NCI-H345 (cell line): ENCODE results near the gene SEC31A.
A peak's percentile ranks its signal among the peaks of the same experiment; 100 is the strongest.
"Not testable (repeated sequence)": the region's sequence is repeated elsewhere in the genome, so short reads cannot be mapped to it uniquely, and the experiment has no call there.

Source experiments
- DNase-seq: peaks from one replicate; lab custom pipeline; 2025; lab: John Stamatoyannopoulos, UW

SEC31A gene

DNA sequence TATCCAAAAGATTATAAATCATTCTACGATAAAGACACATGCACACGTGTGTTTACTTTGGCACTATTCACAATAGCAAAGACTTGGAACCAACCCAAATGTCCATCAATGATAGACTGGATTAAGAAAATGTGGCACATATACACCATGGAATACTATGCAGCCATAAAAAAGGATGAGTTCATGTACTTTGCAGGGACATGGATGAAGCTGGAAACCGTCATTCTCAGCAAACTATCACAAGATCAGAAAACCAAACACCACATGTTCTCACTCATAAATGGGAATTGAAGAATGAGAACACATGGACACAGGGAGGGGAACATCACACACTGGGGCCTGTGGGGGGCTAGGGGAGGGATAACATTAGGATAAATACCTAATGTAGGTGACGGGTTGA is 57.9 kb downstream of the SEC31A start:
- DNase-seq, result not testable (repeated sequence)

DNA sequence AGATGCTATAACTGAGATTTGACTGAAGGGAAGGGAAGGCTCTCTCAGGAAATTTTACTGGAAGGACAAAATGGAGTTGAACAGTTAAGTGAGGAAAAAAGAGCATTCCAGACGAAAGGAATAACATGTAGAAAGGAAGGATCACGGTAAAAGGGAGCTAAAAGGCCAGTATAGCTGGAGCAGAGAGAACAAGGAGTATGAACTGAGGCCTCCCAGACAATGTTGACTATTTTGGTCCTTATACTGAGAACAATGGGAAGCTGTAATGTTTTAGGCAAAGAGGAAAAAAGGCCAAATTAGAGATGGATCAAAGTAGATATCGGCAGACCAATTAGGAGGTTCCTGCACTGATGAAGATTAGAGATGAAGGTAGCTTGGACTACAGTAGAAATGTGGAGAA is 65.5 kb downstream of the SEC31A start:
- DNase-seq, result no peak

DNA sequence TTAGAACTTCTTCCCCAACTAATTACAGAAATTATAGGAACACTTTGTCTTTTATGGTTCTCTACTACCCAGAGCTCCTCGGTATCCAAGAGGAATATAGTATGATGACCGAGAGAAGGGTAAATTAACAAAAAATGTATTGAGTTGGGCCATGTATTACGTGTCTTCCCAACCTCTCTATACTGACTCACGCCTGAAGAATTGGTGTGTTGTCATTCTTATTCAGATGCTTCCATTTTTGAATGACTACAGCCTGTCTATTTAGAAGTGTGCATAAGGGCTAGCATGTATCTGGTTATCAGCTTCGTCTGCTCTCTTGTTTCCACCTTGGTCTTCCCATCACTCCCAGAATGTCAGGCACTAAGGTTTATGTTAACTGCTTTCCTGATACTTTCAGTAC is 67.9 kb downstream of the SEC31A start:
- no peak for DNase-seq

DNA sequence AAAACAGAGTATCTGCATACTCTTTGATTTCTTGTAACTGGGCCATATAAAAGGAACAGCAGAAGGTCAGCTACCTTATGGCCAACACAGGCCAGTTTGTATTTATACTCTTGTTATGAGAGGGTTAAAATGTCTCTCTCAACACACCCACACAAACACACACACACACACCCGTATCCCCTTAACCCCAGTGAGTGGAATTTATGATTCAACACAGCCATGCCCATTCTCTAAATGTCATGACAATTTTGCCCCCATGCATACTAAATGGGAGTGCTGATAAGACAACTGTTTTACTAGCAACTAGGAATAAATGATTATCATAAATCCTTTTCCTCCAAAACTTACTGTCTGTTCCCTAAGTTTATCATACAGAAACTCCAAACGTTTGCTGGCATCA is 70.3 kb downstream of the SEC31A start:
- no peak for DNase-seq

DNA sequence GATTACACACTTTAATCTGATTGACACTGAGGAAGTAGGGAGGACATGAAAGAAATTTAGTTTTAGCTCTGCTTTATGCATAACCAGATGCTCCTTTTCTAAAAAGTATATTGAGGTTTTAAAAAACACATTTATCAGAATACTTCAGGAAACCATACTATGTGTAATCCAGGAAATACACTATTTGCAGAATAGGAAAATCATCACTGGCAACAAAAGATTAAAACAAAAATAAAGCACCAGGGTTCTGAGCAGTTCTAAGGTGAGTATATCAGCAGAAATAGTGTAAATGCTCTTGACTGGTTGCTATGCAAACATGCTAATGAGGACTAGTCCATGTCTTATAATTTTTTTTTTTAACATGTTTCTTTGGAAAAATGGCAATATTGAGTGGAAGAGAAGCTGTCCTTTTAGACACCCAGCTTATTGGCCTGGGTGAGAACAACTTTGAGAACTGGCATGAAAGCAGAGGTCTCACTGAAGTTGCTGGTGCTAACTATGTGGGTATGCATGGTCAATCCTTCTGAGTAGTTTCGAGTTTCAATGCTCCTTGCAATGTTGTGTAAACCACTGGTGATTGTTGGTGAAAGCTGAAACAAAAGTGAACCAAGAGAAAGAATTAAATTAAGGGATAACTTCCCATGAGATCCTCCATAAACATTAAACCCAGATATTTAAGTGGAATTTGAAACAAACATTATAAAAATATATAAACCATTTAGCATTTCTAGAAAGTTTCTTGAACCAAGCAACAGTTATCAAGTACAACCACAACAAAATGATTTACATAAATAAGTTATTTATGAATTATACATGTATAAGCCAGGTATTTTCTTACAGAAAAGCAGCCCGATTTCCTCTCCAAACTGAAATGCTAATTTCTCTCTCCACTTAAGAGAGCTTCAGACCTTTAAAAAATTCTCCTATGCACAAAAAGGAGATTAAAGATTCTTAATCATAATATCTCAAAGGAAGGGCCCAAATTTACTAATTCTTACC is 72.0 kb downstream of the SEC31A start:
- no peak for DNase-seq

DNA sequence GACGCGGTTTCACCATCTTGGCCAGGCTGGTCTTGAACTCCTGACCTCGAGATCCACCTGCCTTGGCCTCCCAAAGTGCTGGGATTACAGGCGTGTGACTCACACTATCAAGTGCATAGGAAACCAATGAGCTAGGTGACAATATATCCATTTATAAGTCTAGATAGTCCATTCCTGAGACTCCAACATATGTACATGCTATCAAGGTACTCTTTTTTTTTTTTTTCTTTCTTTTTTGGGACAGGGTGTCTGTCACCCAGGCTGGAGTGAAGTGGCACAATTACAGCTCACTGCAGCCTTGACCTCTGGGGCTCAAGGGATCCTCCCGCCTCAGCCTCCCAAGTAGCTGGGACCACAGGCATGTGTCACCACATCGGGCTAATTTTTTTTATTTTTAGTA is 74.1 kb downstream of the SEC31A start:
- DNase-seq, result not testable (repeated sequence)

DNA sequence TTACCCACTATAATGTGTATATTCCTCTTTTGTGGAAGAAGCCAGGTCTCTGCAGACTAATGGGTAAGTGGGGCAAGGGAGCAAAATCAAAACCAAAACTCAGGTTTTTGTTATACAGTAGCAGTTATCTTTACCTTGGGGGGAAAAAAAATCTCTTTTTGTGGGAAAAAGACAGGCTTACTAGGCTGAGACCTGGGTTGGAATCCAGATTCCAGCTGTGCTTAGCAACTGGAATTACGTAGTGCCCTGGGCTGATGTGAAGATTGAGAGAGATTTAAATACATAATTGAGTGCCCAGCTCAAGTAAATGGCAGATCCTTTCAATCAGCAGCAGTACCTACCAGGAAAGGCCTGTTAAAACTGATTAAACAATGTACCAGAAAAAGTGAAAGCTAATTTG is 76.9 kb downstream of the SEC31A start:
- no peak for DNase-seq

DNA sequence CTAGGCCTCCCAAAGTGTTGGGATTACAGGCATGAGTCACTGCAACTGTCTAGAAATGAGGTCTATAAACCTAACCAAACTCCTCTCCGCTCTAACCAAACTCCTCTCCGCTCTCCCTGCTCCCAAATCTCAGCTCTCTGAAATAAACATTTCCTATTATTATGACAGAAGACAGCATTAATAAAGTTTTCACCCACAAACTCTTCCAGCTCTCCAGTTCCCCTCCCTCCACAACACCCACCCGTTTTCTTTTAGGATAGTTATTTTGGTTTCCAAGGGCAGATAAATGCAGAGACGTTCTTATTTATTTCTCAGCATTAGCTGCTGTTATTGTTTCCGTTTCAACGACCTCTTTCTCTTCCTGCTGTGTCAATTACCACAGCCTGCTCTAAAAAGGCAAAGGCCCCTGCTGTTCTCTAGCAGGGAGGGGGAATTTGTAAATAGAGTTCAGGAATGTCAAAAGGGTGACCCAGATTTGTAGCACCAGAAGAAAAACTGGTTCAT is 79.1 kb downstream of the SEC31A start:
- peak; percentile 51 for DNase-seq

DNA sequence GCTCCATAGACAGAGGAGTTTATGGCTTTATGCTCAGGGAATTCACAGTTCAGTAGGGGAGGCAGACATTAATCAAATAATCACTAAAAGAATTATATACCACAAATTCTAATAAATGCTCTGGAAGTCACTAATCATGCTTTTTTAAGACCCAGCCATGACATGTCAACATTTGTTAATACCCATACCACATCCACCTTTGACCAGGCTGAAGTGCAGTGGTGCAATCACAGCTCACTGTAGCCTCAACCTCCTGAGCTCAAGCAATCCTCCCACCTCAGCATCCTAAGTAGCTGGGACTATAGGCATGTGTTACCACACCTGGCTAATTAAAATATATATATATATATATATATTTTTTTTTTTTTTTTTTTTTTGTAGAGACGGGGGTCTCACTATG is 79.6 kb downstream of the SEC31A start:
- DNase-seq, result no peak

DNA sequence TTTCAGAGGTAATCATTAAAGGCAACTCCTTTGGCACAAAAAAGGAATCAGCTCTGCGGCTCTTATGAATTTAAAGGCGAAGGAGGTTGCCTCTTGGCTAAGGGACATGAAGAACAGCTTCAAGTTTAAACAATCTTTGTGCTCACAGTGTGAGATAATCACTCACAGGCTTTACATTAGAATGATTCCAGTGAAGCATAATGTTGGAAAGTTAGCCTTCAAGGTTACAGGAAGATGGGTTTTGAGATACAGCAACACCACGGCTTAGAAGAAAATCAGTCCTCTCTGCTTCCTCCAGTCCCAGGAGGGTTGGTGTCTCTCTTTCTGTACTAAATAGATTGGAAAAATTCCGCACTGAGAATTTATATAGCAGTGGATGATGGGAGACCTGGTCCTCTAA is 80.8 kb downstream of the SEC31A start:
- DNase-seq, result no peak

DNA sequence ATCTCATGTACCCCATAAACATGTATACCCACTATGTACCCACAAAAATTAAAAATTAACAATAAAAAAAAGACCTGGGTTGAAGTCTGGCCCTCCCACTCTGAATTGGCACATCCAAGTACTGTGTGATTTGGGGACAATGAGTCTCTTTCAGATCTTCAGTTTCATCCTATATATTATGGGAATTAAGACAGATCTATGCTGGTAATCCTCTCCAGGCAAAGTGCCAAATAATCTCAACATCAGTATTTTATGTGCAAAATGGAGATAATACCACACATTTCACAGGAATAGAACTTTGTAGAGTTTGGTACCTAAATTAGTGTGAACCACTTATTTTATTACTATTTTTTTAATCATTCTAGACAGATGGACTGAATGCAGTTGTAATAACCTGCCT is 81.3 kb downstream of the SEC31A start:
- DNase-seq, result no peak

DNA sequence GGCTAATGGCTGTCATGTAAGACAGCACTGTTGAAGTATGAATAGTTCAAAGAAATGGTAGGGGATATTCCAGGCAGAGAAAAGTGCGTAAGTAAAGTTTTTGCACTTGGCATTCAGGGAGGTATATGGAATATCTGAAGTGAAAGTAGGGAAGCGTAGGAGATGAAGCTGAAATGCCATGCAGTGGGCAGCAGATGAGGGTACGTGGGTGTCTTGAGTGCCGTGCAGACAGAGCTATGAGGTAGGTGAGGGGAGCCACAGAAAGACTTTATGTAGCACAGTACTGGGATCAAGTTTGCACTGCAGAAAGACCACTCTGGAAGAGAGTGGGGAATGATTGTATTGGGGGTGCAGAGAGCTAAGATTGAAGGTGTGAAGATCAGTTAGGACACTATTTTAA is 87.2 kb downstream of the SEC31A start:
- no peak for DNase-seq

DNA sequence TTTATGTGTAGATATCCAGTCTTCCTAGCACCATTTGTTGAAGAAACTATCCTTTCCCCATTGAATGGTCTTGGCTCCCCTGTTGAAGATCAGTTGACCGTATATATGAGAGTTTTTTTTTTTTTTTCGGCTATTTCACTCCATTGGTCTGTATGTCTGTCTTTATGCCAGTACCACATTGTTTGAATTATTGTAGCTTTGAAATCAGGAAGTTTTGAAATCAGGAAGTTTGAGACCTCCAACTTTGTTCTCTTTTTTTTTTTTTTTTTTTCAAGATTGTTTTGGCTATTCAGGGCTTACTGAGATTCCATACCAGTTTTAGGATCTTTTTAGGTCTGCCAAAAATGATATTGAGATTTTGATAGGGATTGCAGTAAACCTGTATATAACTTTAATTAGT is 88.0 kb downstream of the SEC31A start:
- DNase-seq, result no peak

DNA sequence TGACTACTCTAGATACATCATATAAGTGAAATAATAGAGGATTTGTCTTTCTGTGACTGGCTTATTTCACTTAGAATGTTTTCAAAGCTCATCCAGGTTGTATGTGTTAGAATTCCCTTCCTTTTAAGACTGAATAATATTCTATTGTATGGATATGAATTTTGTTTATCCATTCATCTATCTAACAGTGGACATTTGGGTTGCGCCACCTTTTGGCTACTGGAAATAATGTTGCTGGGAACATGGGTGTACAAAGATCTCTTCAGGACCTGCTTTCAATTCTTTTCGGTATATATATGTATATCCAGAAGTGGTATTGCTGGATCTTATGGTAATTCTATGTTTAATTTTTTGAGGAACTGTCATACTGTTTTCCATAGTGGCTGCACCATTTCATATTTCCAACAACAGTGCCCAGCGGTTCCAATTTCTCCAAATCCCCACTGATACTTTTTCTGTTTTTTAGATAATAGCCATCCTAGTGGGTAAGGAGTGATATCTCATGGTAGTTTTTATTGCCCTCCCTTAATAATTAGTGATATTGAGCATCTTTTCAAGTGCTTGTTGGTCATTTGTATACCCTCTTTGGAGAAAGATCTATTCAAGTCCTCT is 88.9 kb downstream of the SEC31A start:
- DNase-seq, result peak; percentile 19

DNA sequence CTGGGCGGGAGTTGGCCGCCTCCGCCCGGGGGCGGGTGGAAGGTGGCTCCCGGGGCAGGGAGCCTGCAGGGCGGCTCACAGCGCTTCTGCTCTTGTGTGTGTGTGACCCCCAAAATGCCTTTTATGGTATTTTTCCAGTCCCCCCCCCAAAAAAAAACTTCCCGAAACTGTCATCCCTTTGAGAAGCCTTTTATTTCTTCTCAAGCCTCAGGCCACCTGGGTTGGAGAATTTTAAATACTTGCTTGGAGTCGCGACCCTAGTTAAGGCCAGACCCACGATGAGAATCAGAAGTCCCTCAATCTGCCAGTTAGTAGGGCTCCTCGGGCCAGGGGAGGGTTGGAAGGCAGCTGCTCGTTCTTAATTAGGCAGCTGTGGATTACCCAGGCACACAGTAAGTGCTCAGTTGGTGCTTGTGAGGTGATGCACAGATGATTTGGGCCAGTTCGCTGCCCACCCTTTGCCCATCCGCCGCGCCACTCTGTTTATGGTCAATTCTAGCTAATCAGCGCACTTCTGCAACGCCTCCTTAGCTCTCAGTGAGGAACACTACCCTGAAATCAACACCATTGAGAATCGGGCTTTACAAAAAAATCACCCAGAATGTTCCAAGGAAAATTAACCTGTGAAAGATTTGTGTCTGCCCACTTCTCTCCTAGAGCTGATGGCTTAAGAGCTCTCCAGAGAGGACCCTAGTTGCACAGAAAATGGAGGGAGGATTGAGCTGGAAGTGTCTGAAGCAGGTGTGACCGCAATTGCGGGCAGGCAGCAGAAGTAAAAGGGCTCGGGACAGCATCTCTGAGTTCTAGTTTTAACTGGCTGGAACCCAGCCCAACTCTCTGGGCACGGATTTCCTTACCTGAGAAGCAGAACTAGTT is 91.7 kb downstream of the SEC31A start:
- no peak for DNase-seq

DNA sequence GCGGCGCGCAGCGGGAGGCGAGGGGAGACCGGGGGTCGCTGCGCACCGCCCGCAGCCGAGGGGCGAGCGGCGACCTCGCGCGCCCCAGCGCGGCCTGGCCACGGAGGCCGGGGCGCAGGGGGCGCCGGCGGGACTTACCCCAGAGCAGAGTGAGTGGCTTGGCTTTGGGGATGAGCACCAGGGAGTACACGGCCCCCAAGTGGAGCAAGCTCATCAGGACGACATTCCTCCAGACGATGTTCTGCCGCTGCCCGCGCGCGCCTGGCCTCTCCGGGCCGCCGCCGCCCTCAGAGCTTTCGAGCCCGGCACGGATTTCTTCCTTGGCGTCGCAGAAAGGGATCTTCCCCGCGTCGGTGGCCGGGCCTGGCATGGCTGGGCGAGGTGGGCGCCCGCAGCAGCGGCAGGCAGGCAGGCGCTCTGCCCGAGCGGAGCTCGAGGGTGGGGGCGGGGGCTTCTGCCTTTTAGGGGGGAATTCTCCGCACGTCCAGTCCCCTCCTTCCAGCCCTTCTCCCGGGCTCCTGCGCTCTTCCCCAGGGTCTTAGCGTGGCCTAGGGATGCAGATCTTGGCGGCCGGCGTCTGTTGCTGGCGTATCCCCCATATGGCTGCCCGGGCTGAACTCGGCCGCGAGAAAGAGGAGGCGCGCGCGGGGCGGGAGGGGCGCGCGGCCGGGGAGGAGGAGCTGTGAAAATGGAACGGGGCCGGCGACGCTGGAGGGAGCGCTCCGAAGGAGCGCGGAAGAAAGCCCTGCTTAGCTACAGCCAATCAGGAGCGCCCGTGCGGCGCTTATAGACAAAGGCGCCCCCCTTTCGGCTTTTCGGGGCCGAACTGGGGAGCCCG is 92.6 kb downstream of the SEC31A start, which contains the start of gene SCD5:
Gene SCD5, minus strand, starts transcription at position 629 of the 838 bp plus-strand sequence. Its CDS starts 259 bp downstream, at position 370.
- DNase-seq, result peak; percentile 21

DNA sequence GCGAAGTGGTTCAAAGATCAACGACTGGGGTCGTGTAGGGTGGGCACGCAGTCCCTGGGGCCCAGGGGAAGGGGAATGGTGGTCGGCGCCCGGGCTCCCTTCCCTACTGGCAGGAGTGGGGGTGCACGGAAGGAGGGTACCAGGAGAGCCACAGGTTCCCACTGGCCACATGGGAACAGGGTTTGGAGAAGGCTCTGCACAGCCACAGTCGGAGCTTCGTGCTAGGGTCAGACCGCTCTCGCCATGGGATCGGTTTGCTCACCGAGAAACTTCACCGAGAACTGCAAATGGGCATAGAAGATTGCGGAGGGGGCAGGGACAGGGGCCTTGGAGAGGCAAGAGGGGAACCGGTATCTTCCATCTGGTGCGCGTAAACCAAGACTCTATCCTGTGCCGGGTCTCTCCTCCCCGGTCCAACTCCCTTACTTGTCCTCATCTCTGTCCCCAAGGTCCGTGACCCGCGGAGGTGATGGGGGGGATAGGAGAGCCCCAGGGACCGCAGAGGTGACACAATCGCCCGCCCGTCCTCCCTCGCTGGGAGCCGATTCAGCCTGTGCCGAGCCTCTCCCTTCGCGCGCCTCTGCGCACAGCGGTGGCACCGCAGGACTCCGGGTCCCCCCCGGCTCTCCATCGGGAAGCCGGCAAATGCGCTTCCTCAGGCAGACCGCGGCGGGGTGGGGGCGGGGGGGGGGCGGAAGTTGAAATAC is 93.4 kb downstream of the SEC31A start:
- peak; percentile 29 for DNase-seq

DNA sequence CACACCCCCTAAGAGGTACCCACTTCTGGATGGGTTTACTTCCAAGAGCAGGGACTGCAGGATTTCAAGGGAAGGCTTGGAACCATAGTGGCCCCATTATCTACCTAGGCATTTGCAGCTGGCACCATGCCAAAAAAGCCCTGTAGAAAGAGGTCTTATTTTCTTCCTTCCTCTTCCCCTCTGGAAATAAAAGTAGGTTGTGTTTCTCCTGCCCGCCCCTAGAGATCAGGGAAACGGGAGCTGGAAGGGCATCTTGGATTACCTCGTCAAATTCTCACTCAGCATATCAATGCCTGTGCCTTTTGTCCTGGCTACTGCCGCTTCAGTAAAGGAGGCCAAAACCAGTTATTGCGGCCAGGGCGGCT is 93.9 kb downstream of the SEC31A start:
- DNase-seq, result no peak

DNA sequence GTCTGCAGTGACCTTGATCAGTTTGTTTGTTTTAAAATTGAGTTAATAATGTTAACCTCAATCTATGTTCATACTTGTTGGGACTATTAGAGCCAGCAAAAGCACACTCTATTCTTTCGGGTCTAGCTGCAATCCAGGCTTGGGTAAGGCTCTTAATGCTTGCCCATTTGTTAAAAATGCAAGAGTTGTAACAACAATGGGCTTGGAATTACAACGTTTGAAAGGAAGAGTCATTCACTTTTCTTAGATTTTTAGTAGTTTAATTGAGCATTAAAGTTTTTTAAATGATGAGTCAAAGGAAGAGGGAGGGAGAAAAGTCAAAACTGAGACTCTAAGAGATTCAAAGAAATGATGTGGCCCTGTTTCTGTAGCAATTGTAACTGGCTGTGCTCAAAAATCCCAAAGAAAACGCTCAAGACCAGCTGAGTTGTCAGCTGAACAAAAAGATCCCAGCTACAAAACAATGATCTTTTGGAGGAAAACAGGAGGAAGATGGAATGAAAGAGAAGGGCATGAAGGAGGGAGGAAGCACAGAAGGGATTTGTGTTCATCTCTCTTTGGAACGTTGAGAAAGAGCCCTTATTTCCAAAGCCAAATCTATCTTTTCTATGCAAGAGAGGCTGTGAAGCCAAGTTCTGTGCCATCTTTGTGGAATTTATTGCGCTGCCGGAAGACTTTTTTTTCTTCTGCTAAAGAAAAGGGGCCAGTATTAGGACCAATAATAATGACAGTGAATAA is 97.9 kb downstream of the SEC31A start:
- DNase-seq, result no peak

DNA sequence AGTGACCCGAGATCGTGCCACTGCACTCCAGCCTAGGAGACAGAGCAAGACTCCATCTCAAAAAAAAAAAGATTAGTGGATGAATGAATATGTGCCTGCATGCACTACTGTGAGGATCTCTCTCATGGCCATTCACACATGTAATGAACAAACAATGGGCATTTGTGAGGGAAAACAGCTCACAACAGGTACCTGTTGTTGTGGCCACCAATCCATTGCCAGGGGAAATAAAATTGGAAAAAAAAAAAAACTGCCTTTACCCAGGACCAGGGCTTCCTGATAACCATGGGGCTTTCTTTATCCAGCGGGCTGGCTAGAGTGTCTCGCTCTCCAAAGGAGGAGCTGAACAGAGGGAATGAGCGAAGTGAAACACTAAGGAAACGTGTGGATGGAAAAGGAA is 99.8 kb downstream of the SEC31A start:
- no peak for DNase-seq
